Iris pigment epithelial cell (primary cell): ENCODE results near the gene NLRP13.

Experiments used
- DNase-seq: peaks from one replicate; pipeline ENCODE4 v3.0.0-alpha.2; 2011; ENCODE audit warnings: low read depth

The NLRP13 gene

DNA sequence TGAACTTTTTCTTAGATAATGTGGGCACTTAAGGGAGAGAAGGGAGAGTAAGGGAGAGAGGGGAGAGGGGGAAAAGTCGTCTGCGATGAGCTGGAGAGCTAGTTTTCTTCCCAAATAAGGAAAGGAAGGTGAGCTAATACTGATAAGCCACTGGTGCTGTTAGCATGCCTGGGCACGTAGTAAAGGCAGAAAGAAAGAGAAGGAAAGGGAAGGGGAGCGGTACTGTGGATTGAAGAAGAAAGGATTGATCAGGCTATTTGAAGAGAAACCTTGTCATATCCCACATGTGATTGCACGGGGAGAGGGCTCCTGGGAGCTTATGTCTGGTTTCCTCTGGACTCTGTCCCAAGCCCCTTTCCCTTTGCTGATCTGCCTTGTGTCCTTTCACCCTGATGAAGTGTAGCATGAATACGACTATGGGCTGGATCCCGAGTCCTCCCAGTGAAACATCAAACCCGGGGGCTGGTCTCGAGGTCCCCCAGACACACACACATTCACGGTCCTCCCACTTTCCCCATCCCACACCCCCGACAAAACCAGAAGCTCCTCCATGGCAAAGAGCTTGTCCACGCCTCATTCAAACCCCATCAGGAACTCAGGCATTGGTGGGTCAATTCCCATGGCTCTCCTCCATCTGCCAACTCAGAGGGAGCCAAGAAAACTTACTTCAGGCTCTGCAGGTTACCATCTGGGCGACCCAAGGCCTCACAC lies 30.6 kb downstream of the NLRP13 start:
- DNase-seq, result no peak

DNA sequence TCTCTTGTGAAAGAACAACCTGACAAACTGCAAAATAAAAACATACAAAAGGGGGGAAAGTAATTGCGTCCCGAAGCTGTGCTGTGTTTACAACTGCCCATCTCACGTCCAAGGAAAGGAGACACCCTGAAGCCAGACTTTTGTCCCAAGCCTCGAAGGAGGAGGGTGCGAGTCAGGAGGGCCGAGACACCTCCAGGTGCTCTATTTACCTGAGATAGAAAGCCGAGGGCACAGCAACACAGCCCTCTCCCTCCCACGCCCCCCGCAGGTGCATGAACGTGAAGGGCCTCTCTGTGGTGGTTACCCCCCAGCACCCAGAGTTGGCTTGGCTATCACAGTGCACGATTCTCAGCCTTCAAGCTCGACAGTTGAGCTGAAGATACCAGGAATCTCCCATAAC lies 33.2 kb downstream of the NLRP13 start:
- DNase-seq, result no peak

DNA sequence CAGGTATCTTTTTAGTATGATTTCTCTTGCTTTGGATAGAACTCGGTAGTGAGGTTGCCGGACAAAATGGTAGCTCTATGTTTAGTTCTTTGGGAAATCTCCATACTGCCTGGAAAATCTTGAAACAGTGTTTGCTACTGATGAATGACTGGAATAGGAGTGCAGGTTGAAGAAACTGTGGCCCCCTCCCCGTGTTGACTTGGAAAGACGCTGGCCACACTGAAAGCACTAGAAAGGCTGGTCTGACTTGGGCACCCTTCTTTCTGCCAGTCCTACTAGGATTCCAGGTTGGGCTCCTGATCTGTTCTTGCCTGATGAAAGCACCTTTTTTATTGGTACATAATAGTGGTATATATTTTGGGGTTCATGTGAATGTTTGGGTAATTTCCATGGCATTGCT lies 49.5 kb downstream of the NLRP13 start:
- no peak for DNase-seq

DNA sequence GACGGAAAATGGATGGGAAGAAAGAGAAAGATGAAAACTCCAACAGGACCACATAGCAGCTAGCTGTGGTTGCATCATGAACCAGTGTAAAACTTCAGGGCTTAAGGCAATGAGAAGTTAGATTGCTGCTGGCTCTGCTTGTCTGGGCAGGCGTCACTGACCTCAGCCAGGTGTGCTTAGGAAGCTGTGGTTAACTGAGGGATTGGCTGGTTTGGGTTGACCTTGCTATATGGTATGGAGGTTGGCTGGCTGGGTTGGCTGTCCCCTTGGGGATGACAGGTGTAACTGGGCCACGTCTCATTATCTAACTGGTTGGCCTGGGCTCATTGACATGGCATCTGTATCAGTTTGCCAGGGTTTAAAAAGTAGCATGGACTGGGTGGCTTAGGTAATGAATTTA lies 54.9 kb downstream of the NLRP13 start:
- DNase-seq, result no peak

DNA sequence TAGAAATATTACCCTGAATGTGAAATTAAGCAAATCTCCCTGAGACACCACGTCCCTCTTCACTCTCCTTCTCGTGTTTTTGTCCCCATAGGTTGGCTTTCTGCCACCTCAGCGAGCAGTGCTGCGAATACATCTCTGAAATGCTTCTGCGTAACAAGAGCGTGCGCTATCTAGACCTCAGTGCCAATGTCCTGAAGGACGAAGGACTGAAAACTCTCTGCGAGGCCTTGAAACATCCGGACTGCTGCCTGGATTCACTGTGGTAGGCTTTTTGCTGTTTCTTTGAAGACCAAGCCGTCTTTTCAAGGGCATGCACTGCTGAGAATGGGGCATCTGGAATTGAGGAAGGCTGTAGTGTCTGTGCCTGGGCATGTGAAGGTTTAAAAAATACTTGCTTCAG lies 61.4 kb downstream of the NLRP13 start:
- DNase-seq, result no peak

DNA sequence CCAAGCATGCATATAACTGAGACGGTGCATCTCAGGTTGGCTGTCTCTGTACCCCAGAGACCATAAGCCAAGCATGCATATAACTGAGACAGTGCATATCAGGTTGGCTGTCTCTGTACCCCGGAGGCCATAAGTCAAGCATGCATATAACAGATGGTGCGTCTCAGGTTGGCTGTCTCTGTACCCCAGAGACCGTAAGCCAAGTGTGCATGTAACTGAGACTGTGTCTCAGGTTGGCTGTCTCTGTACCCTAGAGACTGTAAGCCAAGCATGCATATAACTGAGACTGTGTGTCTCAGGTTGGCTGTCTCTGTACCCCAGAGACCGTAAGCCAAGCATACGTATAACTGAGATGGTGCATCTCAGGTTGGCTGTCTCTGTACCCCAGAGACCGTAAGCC lies 65.0 kb downstream of the NLRP13 start:
- no peak for DNase-seq

DNA sequence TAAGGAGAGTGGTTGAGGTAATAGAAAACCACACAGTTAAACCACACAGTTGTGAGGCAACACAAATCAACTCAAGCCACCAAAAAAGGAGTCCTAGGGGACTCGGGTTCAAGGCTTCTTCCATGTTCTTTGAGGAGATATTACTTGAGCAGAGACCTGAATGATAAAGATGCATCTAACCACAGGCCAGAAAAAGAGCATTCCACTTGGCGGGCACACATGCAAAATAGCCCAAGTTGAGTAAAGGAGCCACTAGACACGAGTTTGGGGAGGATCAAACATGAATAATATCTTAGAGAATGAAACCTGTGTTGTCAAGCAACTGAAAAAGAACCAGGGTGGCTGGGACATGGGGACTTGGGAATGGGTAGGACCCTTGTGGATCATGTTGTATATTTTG lies 65.6 kb downstream of the NLRP13 start:
- no peak for DNase-seq

DNA sequence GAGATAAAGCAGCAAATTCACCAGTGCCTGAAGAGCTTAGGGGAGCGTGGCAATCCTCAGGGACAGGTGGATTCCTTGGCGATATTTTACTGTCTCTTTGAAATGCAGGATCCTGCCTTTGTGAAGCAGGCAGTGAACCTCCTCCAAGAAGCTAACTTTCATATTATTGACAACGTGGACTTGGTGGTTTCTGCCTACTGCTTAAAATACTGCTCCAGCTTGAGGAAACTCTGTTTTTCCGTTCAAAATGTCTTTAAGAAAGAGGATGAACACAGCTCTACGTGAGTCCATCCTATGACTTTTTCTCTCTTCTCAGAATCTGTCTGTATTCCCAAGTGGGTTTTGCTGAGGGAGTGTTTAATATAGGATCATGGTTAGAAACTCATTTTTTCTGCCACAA lies 73.2 kb downstream of the NLRP13 start:
- no peak for DNase-seq

DNA sequence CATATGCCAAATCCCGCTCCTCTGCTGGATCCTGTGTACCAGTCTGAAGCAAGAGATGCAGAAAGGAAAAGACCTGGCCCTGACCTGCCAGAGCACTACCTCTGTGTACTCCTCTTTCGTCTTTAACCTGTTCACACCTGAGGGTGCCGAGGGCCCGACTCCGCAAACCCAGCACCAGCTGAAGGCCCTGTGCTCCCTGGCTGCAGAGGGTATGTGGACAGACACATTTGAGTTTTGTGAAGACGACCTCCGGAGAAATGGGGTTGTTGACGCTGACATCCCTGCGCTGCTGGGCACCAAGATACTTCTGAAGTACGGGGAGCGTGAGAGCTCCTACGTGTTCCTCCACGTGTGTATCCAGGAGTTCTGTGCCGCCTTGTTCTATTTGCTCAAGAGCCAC lies 73.7 kb downstream of the NLRP13 start:
- no peak for DNase-seq

DNA sequence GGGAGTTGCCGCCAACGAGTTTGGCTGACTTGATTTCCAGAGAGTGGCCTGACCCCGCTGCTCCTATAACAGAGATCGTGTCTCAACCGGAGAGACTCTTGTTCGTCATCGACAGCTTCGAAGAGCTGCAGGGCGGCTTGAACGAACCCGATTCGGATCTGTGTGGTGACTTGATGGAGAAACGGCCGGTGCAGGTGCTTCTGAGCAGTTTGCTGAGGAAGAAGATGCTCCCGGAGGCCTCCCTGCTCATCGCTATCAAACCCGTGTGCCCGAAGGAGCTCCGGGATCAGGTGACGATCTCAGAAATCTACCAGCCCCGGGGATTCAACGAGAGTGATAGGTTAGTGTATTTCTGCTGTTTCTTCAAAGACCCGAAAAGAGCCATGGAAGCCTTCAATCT lies 74.2 kb downstream of the NLRP13 start:
- DNase-seq, result no peak

DNA sequence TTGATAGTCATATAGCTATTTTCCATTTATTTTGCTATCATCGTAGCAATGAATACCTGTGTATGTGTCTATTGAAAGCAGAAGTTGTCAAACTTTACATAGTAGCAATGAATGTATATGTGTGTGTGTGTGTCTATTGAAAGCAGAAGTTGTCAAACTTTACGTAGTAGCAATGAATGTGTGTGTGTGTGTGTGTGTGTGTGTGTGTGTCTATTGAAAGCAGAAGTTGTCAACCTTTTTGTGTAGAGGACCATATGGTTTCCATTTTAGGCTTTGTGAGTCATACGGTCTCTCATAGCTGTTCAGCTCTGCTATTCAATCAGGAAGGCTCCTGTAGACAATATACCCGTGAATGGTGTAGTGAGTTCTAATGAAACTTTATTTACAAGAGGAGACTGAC lies 75.0 kb downstream of the NLRP13 start:
- no peak for DNase-seq

DNA sequence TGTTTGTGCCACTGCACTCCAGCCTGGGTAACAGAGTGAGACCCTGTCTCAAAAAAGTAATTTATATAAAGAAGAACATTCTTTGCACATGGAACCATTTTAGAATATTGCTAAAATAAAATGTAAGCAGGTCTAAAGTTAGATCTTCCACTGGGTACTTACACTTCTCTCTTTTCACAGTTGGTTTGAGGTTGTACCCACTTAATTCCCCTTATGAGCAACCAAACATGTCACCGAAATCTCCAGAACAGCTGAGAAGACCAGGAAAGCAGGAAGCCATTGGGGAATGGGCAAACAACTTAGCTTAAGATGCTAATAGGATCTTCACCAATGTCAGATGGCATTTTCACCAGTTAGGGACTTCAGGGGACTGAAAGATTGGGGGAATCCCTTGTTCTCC lies 77.0 kb downstream of the NLRP13 start:
- DNase-seq, result no peak
